Activated naive CD8-positive, alpha-beta T cell treated with anti-CD3 and anti-CD28 coated beads, Interleukin-2, amount 10 ng/mL, durations not matched to agents 7 days and 5 days (primary cell): ENCODE results near the gene SNHG17. TPM values are rescaled to one million over a fixed set of nuclear protein-coding genes. Genes with fewer than 3 reads are reported as not detected.

Source experiments
- ATAC-seq: fragments of 150-1000 bp; cut with Tn5 transposase; one replicate; pipeline ENCODE4 v1.10.0; 2021; ENCODE audit warnings: low read depth, moderate library complexity
- POLR2A ChIA-PET: fragments of 350-600 bp; sonication (Branson Sonifier 250); formaldehyde crosslinking; loops from one replicate; lab custom pipeline; 2021; ENCODE audit warnings: antibody characterized with exemption; lab: Charles Lee
- DNase-seq: peaks from one replicate; pipeline ENCODE4 v3.0.0; 2021
- H3K27ac Mint-ChIP-seq: one replicate; pipeline ENCODE4 v1.8.0; 2022; ENCODE audit warnings: mild to moderate bottlenecking, mixed read lengths
- H3K27me3 Mint-ChIP-seq: one replicate; pipeline ENCODE4 v1.8.0; 2022; ENCODE audit warnings: mild to moderate bottlenecking, moderate library complexity, mixed read lengths
- H3K36me3 Mint-ChIP-seq: one replicate; pipeline ENCODE4 v1.8.0; 2021; ENCODE audit warnings: mild to moderate bottlenecking, mixed read lengths
- H3K4me1 Mint-ChIP-seq: one replicate; pipeline ENCODE4 v1.8.0; 2021; ENCODE audit warnings: mixed read lengths
- H3K4me3 Mint-ChIP-seq: one replicate; pipeline ENCODE4 v1.8.0; 2022; ENCODE audit warnings: mild to moderate bottlenecking, moderate library complexity, mixed read lengths
- H3K9me3 Mint-ChIP-seq: one replicate; pipeline ENCODE4 v1.8.0; 2021; ENCODE audit warnings: mixed read lengths
- total RNA-seq, 2 experiments: library from RNA; stranded (reverse); gene quantifications; one replicate each; pipeline ENCODE4 v1.2.3, GENCODE V29; 2021

SNHG17 gene
- total RNA-seq, 2 experiments from 2014 or later = 70.9 to 74.4 TPM

GRCh38 chr20:38460040-38460623 lies 25.0 kb upstream of the SNHG17 start:
- POLR2A ChIA-PET = no interaction called here
- no peaks in the 10 kb centered on the region for H3K36me3 Mint-ChIP-seq
- no peaks in the 10 kb centered on the region for H3K4me1 Mint-ChIP-seq
- H3K27me3 Mint-ChIP-seq = peaks cover 4% of the 10 kb centered on the region
- no peaks in the 10 kb centered on the region for H3K9me3 Mint-ChIP-seq
- no peak overlapping the region for H3K4me3 Mint-ChIP-seq
- ATAC-seq (no peak), DNase-seq (no peak)
- H3K27ac Mint-ChIP-seq = no peak overlapping the region

GRCh38 chr20:38458314-38458713 lies 23.2 kb upstream of the SNHG17 start:
- Mint-ChIP-seq H3K27ac (no peak overlapping the region), H3K36me3 (no peaks in the 10 kb centered on the region), H3K4me1 (no peaks in the 10 kb centered on the region), H3K27me3 (peaks cover 4% of the 10 kb centered on the region), H3K9me3 (no peaks in the 10 kb centered on the region), H3K4me3 (no peak overlapping the region)
- DNase-seq = no peak
- POLR2A ChIA-PET = no interaction called here
- ATAC-seq = no peak

GRCh38 chr20:38454556-38455473 lies 19.7 kb upstream of the SNHG17 start:
- H3K27me3 Mint-ChIP-seq = peaks cover 4% of the 10 kb centered on the region
- H3K4me1 Mint-ChIP-seq = no peaks in the 10 kb centered on the region
- H3K4me3 Mint-ChIP-seq = no peak overlapping the region
- DNase-seq (no peak), ATAC-seq (no peak)
- H3K9me3 Mint-ChIP-seq = no peaks in the 10 kb centered on the region
- peaks cover 7% of the 10 kb centered on the region for H3K36me3 Mint-ChIP-seq
- no peak overlapping the region for H3K27ac Mint-ChIP-seq
- POLR2A ChIA-PET = no interaction called here

- POLR2A ChIA-PET = no interaction called here
- ATAC-seq (no peak), DNase-seq (no peak)
- no peaks in the 10 kb centered on the region for H3K9me3 Mint-ChIP-seq
- peaks cover 4% of the 10 kb centered on the region for H3K27me3 Mint-ChIP-seq
- no peak overlapping the region for H3K4me3 Mint-ChIP-seq
- no peaks in the 10 kb centered on the region for H3K4me1 Mint-ChIP-seq
- peaks cover 10% of the 10 kb centered on the region for H3K36me3 Mint-ChIP-seq
- no peak overlapping the region for H3K27ac Mint-ChIP-seq
Measured at GRCh38 chr20:38453941-38454340, 18.8 kb upstream of the SNHG17 start.

- peaks cover 10% of the 10 kb centered on the region for H3K36me3 Mint-ChIP-seq
- ATAC-seq = no peak
- H3K27ac Mint-ChIP-seq = no peak overlapping the region
- no peaks in the 10 kb centered on the region for H3K9me3 Mint-ChIP-seq
- POLR2A ChIA-PET = no interaction called here
- H3K4me1 Mint-ChIP-seq = peaks cover 6% of the 10 kb centered on the region
- DNase-seq = no peak
- peaks cover 4% of the 10 kb centered on the region for H3K27me3 Mint-ChIP-seq
- no peak overlapping the region for H3K4me3 Mint-ChIP-seq
Measured at GRCh38 chr20:38452880-38453624, 17.9 kb upstream of the SNHG17 start.

GRCh38 chr20:38450412-38450975 lies 15.4 kb upstream of the SNHG17 start:
- no peak for DNase-seq
- POLR2A ChIA-PET = interaction anchor here (0.7 kb wide), 1 partner anchor 16 kb away, joined by 3 read pairs; no protein-coding TSS in a partner anchor
- H3K4me3 Mint-ChIP-seq = no peak overlapping the region

GRCh38 chr20:38449046-38449445 lies 13.9 kb upstream of the SNHG17 start:
- peaks cover 21% of the 10 kb centered on the region for H3K4me1 Mint-ChIP-seq
- no peak overlapping the region for H3K27ac Mint-ChIP-seq
- no peaks in the 10 kb centered on the region for H3K27me3 Mint-ChIP-seq
- POLR2A ChIA-PET = interaction anchor here (6.4 kb wide), 1 partner anchor 15 kb away, joined by 146 read pairs; the partner anchor contains the start of gene SNHG17
- DNase-seq (no peak), ATAC-seq (no peak)
- H3K9me3 Mint-ChIP-seq = peaks cover 2% of the 10 kb centered on the region
- no peak overlapping the region for H3K4me3 Mint-ChIP-seq
- peaks cover 10% of the 10 kb centered on the region for H3K36me3 Mint-ChIP-seq

More at GRCh38 chr20:38450412-38450975, 15.4 kb upstream of the SNHG17 start:
- no peak for ATAC-seq
- no peak overlapping the region for H3K27ac Mint-ChIP-seq
- H3K9me3 Mint-ChIP-seq = no peaks in the 10 kb centered on the region
- peaks cover 10% of the 10 kb centered on the region for H3K36me3 Mint-ChIP-seq
- H3K4me1 Mint-ChIP-seq = peaks cover 20% of the 10 kb centered on the region
- H3K27me3 Mint-ChIP-seq = no peaks in the 10 kb centered on the region

- Mint-ChIP-seq H3K4me3 (peak overlapping the region; percentile 75), H3K36me3 (peaks cover 10% of the 10 kb centered on the region), H3K27me3 (peaks cover 3% of the 10 kb centered on the region), H3K4me1 (peaks cover 21% of the 10 kb centered on the region), H3K27ac (peak overlapping the region; percentile 74), H3K9me3 (peaks cover 2% of the 10 kb centered on the region)
- DNase-seq (no peak), ATAC-seq (no peak)
- POLR2A ChIA-PET = interaction anchor here (0.7 to 6.4 kb wide), 3 partner anchors 14 to 25 kb away, joined by 3 to 146 read pairs (median 28); partner anchors contain the start of genes RALGAPB and SNHG17
Measured at GRCh38 chr20:38447931-38448675, 13.0 kb upstream of the SNHG17 start.

- Mint-ChIP-seq H3K27ac (peak overlapping the region; percentile 74), H3K4me3 (peak overlapping the region; percentile 75), H3K36me3 (peaks cover 10% of the 10 kb centered on the region), H3K27me3 (peaks cover 11% of the 10 kb centered on the region), H3K4me1 (peaks cover 21% of the 10 kb centered on the region), H3K9me3 (peaks cover 2% of the 10 kb centered on the region)
- POLR2A ChIA-PET = interaction anchor here (0.7 to 6.4 kb wide), 4 partner anchors 13 to 26 kb away, joined by 3 to 146 read pairs (median 16); partner anchors contain the start of genes RALGAPB and SNHG17
- no peak for ATAC-seq
- DNase-seq = no peak
Measured at GRCh38 chr20:38447251-38447661, 12.1 kb upstream of the SNHG17 start.

GRCh38 chr20:38446441-38447209 lies 11.5 kb upstream of the SNHG17 start:
- peaks cover 10% of the 10 kb centered on the region for H3K36me3 Mint-ChIP-seq
- H3K4me1 Mint-ChIP-seq = peaks cover 21% of the 10 kb centered on the region
- H3K9me3 Mint-ChIP-seq = peaks cover 2% of the 10 kb centered on the region
- peak; percentile 97 for ATAC-seq
- peak; percentile 96 for DNase-seq
- peak overlapping the region; percentile 82 for H3K27ac Mint-ChIP-seq
- peaks cover 12% of the 10 kb centered on the region for H3K27me3 Mint-ChIP-seq
- H3K4me3 Mint-ChIP-seq = peak overlapping the region; percentile 75
- POLR2A ChIA-PET = interaction anchor here (0.6 to 6.4 kb wide), 7 partner anchors 9 to 515 kb away, joined by 3 to 146 read pairs (median 6); partner anchors contain the start of genes DHX35, RALGAPB and SNHG17

- ATAC-seq = no peak
Measured at GRCh38 chr20:38445901-38446425, 10.8 kb upstream of the SNHG17 start.

More at GRCh38 chr20:38445901-38446425, 10.8 kb upstream of the SNHG17 start:
- DNase-seq = no peak
- Mint-ChIP-seq H3K27me3 (peaks cover 12% of the 10 kb centered on the region), H3K27ac (peak overlapping the region; percentile 82), H3K36me3 (peaks cover 7% of the 10 kb centered on the region), H3K4me3 (peak overlapping the region; percentile 75), H3K9me3 (peaks cover 2% of the 10 kb centered on the region), H3K4me1 (peaks cover 21% of the 10 kb centered on the region)
- POLR2A ChIA-PET = interaction anchor here (0.6 to 6.4 kb wide), 6 partner anchors 8 to 516 kb away, joined by 3 to 146 read pairs (median 9); partner anchors contain the start of genes DHX35, RALGAPB and SNHG17
